HG03108 (cell line): Measurements from ENCODE around the gene INTS15.

Experiments
- ATAC-seq: cut with Tn5 transposase; IDR thresholded peaks from one replicate; pipeline ENCODE4 v1.9.1; 2021; ENCODE audit warnings: moderate library complexity; ENCODE audit not compliant: unreplicated experiment

INTS15 gene

GRCh38 chr7:6642239-6642839, 52.5 kb downstream of the INTS15 start:
- no peak for ATAC-seq

- ATAC-seq: no peak
Measured at GRCh38 chr7:6642861-6643640, 53.2 kb downstream of the INTS15 start.

GRCh38 chr7:6643915-6644625, 54.2 kb downstream of the INTS15 start:
- ATAC-seq: no peak

GRCh38 chr7:6644728-6645127, 54.9 kb downstream of the INTS15 start:
- no peak for ATAC-seq

GRCh38 chr7:6646465-6646864, 56.6 kb downstream of the INTS15 start:
- ATAC-seq: no peak

- no peak for ATAC-seq
Measured at GRCh38 chr7:6647080-6647479, 57.3 kb downstream of the INTS15 start.

GRCh38 chr7:6647541-6647940, 57.7 kb downstream of the INTS15 start:
- ATAC-seq: no peak

GRCh38 chr7:6648066-6648814, 58.4 kb downstream of the INTS15 start:
- ATAC-seq: no peak

- ATAC-seq: no peak
Measured at GRCh38 chr7:6648815-6649104, 58.9 kb downstream of the INTS15 start.

- ATAC-seq: no peak
Measured at GRCh38 chr7:6649241-6649961, 59.6 kb downstream of the INTS15 start.

- no peak for ATAC-seq
Measured at GRCh38 chr7:6650086-6650485, 60.3 kb downstream of the INTS15 start.

GRCh38 chr7:6650521-6651011, 60.7 kb downstream of the INTS15 start:
- no peak for ATAC-seq

GRCh38 chr7:6651851-6652445, 62.1 kb downstream of the INTS15 start:
- no peak for ATAC-seq

GRCh38 chr7:6652446-6653011, 62.7 kb downstream of the INTS15 start:
- no peak for ATAC-seq

GRCh38 chr7:6653071-6654003, 63.5 kb downstream of the INTS15 start:
- ATAC-seq: no peak

- no peak for ATAC-seq
Measured at GRCh38 chr7:6654113-6654841, 64.5 kb downstream of the INTS15 start.

- no peak for ATAC-seq
Measured at GRCh38 chr7:6654842-6655610, 65.2 kb downstream of the INTS15 start.
